Activated CD8-positive, alpha-beta T cell treated with anti-CD3 and anti-CD28 coated beads for 36 hours (primary cell): ENCODE data around the gene PLEKHF1. TPM values are rescaled to one million over a fixed set of nuclear protein-coding genes. Genes with fewer than 3 reads are reported as not detected.

Source experiments
- ATAC-seq: fragments of 200-7000 bp; cut with Tn5 transposase; one replicate; pipeline ENCODE4 v1.10.0; 2021; ENCODE audit warnings: mild to moderate bottlenecking, moderate library complexity
- CTCF ChIA-PET: fragments of 350-600 bp; sonication (Branson Sonifier 250); formaldehyde crosslinking; loops from one replicate; lab custom pipeline; 2021; ENCODE audit warnings: antibody characterized with exemption; lab: Charles Lee
- POLR2A ChIA-PET: fragments of 350-600 bp; sonication (Branson Sonifier 250); formaldehyde crosslinking; loops from one replicate; lab custom pipeline; 2021; ENCODE audit warnings: antibody characterized with exemption; lab: Charles Lee
- DNase-seq: peaks from one replicate; pipeline ENCODE4 v3.0.0-alpha.2; 2020
- H3K27ac Mint-ChIP-seq: one replicate; pipeline ENCODE4 v1.8.0; 2021; ENCODE audit warnings: mild to moderate bottlenecking, mixed read lengths
- H3K27me3 Mint-ChIP-seq: one replicate; pipeline ENCODE4 v1.8.0; 2021; ENCODE audit warnings: mixed read lengths
- H3K36me3 Mint-ChIP-seq: one replicate; pipeline ENCODE4 v1.8.0; 2021; ENCODE audit warnings: low read depth, mixed read lengths
- H3K4me1 Mint-ChIP-seq: one replicate; pipeline ENCODE4 v1.8.0; 2021; ENCODE audit warnings: low read depth, mixed read lengths
- H3K4me3 Mint-ChIP-seq: one replicate; pipeline ENCODE4 v1.8.0; 2021; ENCODE audit warnings: mild to moderate bottlenecking, moderate library complexity, mixed read lengths
- H3K9me3 Mint-ChIP-seq: one replicate; pipeline ENCODE4 v1.8.0; 2021; ENCODE audit warnings: mixed read lengths
- CTCF ChIP-seq: fragments of 200-600 bp; IDR thresholded peaks from one replicate; pipeline ENCODE4 v1.8.0; 2022; ENCODE audit warnings: antibody characterized with exemption, mild to moderate bottlenecking
- intact Hi-C: fragments of 100-400 bp; cut with micrococcal nuclease; formaldehyde crosslinking; loops from one replicate; pipeline ENCODE4 v1.10.0; 2022
- total RNA-seq, 2 experiments: library from RNA; stranded (reverse); gene quantifications; one replicate each; pipeline ENCODE4 v1.2.3, GENCODE V29; 2021

The PLEKHF1 gene
- total RNA-seq, 2 experiments from 2014 or later = 30.4 to 31.7 TPM

GRCh38 chr19:29714371-29714952 is 49.2 kb downstream of the PLEKHF1 start:
- intact Hi-C loops = no loop called here
- no peak for TF ChIP-seq CTCF
- H3K9me3 Mint-ChIP-seq = no peaks in the 10 kb centered on the region
- peak; percentile 57 for DNase-seq
- peak overlapping the region; percentile 93 for H3K27ac Mint-ChIP-seq
- peak overlapping the region; percentile 95 for H3K4me3 Mint-ChIP-seq
- ATAC-seq = peak; percentile 22
- ChIA-PET POLR2A (interaction anchor here (0.6 to 4.6 kb wide), 12 partner anchors 9 to 108 kb away, joined by 3 to 49 read pairs (median 5); partner anchors contain the start of genes PLEKHF1 and POP4), CTCF (interaction anchor here (1.0 to 20.7 kb wide), 7 partner anchors 16 to 252 kb away, joined by 3 to 300 read pairs (median 6); partner anchors contain the start of genes PLEKHF1 and POP4)
- H3K27me3 Mint-ChIP-seq = no peaks in the 10 kb centered on the region
- peaks cover 38% of the 10 kb centered on the region for H3K36me3 Mint-ChIP-seq
- peaks cover 52% of the 10 kb centered on the region for H3K4me1 Mint-ChIP-seq

GRCh38 chr19:29714953-29715700 is 49.9 kb downstream of the PLEKHF1 start, which contains the start of gene C19orf12:
Gene C19orf12 (minus strand): TSS chr19:29715261. CDS start chr19:29708413, 6,848 bp downstream.
- ChIA-PET POLR2A (interaction anchor here (1.1 to 4.6 kb wide), 17 partner anchors 10 to 227 kb away, joined by 3 to 49 read pairs (median 6); partner anchors contain the start of genes POP4 and URI1), CTCF (interaction anchor here (0.7 to 20.7 kb wide), 15 partner anchors 8 to 156 kb away, joined by 3 to 300 read pairs (median 9); partner anchors contain the start of genes PLEKHF1 and POP4)
- no peak for TF ChIP-seq CTCF
- ATAC-seq (peak; percentile 62), DNase-seq (peak; percentile 75)
- peaks cover 46% of the 10 kb centered on the region for H3K4me1 Mint-ChIP-seq
- H3K4me3 Mint-ChIP-seq = peak within 1 kb of the TSS; percentile 97
- no peaks in the 10 kb centered on the region for H3K9me3 Mint-ChIP-seq
- peaks cover 34% of the 10 kb centered on the region for H3K36me3 Mint-ChIP-seq
- H3K27ac Mint-ChIP-seq = peak within 1 kb of the TSS; percentile 98
- no peaks in the 10 kb centered on the region for H3K27me3 Mint-ChIP-seq
- intact Hi-C loops = no loop called here

DNA sequence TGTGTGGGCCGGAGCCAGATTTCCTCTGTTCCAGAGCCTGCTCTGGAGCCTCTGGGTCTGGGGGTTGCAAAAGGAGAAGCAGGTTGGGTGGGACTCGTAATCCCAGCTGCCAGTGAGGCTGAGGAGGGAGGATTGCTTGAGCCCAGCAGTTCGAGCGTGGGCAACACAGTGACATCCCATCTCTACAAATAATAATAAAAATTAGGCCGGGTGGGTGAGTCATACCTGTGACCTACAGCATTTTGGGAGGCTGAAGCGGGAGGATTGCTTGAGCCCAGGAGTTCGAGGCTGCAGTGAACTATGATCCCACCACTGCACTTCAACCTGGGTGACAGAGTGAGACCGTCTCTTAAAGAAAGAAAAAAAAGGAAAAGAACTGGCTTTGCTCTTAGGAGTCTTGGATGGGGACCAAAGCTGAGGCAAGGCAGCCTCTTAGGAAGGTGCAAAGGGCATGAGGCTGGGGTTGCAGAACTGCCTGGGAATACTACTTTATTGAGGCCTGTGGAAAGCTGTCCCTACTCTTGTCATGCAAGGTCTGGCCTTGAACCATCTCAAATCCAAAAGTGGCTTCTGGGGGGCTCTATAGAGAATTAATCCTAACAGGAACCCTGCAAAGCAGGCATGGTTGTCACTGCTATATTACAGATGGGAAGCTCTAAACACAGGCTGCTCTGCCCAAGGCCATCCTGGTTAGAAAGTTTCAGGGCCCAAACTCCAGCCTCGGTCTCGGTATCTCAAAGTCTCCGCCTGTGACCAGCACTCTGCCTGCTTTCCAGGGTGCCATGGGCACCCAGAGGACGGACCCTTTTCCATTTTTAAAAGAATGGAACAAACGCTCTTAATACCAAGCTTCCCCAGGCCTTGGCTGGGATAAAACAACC is 50.7 kb downstream of the PLEKHF1 start:
- peak; percentile 52 for DNase-seq
- peak; percentile 2 for ATAC-seq
- no peak for TF ChIP-seq CTCF
- ChIA-PET POLR2A (interaction anchor here (0.6 to 4.6 kb wide), 20 partner anchors 10 to 226 kb away, joined by 3 to 49 read pairs (median 7); partner anchors contain the start of genes POP4 and URI1), CTCF (interaction anchor here (0.6 to 20.7 kb wide), 48 partner anchors 9 to 1347 kb away, joined by 3 to 300 read pairs (median 5); partner anchors contain the start of genes PLEKHF1, POP4 and URI1)
- intact Hi-C loops = loop anchor here (2.0 kb wide), 2 partner anchors 21 to 105 kb away; no protein-coding TSS in a partner anchor
- Mint-ChIP-seq H3K36me3 (peaks cover 29% of the 10 kb centered on the region), H3K27me3 (no peaks in the 10 kb centered on the region), H3K4me3 (peak overlapping the region; percentile 97), H3K9me3 (no peaks in the 10 kb centered on the region), H3K27ac (peak overlapping the region; percentile 98), H3K4me1 (peaks cover 39% of the 10 kb centered on the region)

DNA sequence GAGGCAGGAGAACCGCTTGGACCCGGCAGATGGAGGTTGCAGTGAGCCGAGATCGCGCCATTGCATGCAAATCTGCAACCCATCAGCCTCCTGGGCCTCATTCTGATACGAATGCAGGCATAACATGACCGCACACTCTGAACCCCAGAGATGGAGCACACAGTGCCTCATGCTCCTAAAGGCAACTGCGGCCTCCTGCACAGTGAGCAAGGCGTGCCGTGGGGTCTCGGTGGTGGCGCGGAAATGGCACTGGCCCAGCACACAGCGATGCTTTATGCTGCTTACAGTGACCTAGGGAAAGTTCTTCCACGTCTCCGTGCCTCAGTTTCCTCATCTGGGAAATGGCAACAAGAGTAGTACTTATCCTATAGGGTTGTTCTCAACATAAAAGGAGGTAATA is 51.8 kb downstream of the PLEKHF1 start:
- Mint-ChIP-seq H3K36me3 (peaks cover 25% of the 10 kb centered on the region), H3K4me3 (no peak overlapping the region), H3K9me3 (no peaks in the 10 kb centered on the region), H3K27ac (no peak overlapping the region), H3K4me1 (peaks cover 30% of the 10 kb centered on the region), H3K27me3 (no peaks in the 10 kb centered on the region)
- CTCF ChIA-PET = interaction anchor here (0.9 to 20.7 kb wide), 35 partner anchors 8 to 266 kb away, joined by 3 to 300 read pairs (median 8); partner anchors contain the start of genes PLEKHF1 and POP4
- ATAC-seq (no peak), DNase-seq (no peak)
- intact Hi-C loops = loop anchor here (2.0 kb wide), 2 partner anchors 22 to 106 kb away; no protein-coding TSS in a partner anchor
- POLR2A ChIA-PET = interaction anchor here (1.2 to 4.6 kb wide), 13 partner anchors 9 to 225 kb away, joined by 3 to 49 read pairs (median 12); partner anchors contain the start of genes POP4 and URI1
- no peak for TF ChIP-seq CTCF
